ENCODE data around the gene RTN4R. TPM values are rescaled to one million over a fixed set of nuclear protein-coding genes. Genes with fewer than 3 reads are reported as not detected.

The RTN4R gene
- total RNA-seq, 1 experiment from 2014 or later = 19.0 TPM

GRCh38 chr22:20232237-20232598 is 35.9 kb downstream of the RTN4R start:
- no peaks in the 10 kb centered on the region for H3K9me3 ChIP-seq (ENCODE audit: control insufficient read depth in 1 of 2, insufficient read depth in 1 of 2, low read depth in 1 of 2, low read length in 2 of 2)
- H3K79me2 ChIP-seq (ENCODE audit: insufficient read depth, low read length) = no peaks in the 10 kb centered on the region
- no peak for ATAC-seq
- intact Hi-C loops (cut with micrococcal nuclease) = no loop called here
- DNase-seq (ENCODE audit: low read depth, low spot score) = no peak
- H3K9me2 ChIP-seq (ENCODE audit: insufficient read depth) = no peaks in the 10 kb centered on the region
- no TSS peak for BruUV-seq (replicated peaks)
- H3K9ac ChIP-seq (ENCODE audit: low read length) = no peak overlapping the region
- no peaks in the 10 kb centered on the region for H3K27me3 ChIP-seq (ENCODE audit: insufficient read depth, low read length)
- H3K27ac ChIP-seq (ENCODE audit: low read depth, low read length) = no peak overlapping the region
- no peak overlapping the region for H2AFZ ChIP-seq (ENCODE audit: low read depth, low read length, poor library complexity, severe bottlenecking)
- H3K4me2 ChIP-seq (ENCODE audit: low read length) = no peak overlapping the region
- H3K4me3 ChIP-seq (replicated peaks in 1 of 2; ENCODE audit: low read depth in 1 of 2, low read length in 2 of 2) = no peak overlapping the region
- H3K36me3 ChIP-seq (ENCODE audit: control insufficient read depth in 1 of 2, insufficient read depth in 2 of 2, low read length in 2 of 2) = no peaks in the 10 kb centered on the region
- no peaks in the 10 kb centered on the region for H4K20me1 ChIP-seq (ENCODE audit: insufficient read depth)
- TF ChIP-seq EZH2phosphoT487 (IDR thresholded peaks at IDR 0.05; ENCODE audit: borderline replicate concordance) (no peak), JUND (IDR thresholded peaks at IDR 0.05) (no peak), ZNF274 (IDR thresholded peaks at IDR 0.05; ENCODE audit: low read depth, low read length) (no peak), ZBTB33 (IDR thresholded peaks at IDR 0.05; ENCODE audit: extremely low read depth, insufficient replicate concordance, low read length) (no peak), TCF7L2 (IDR thresholded peaks at IDR 0.05; ENCODE audit: borderline replicate concordance, extremely low read depth, insufficient read depth, insufficient read length) (no peak), SP1 (IDR thresholded peaks at IDR 0.05; ENCODE audit: low read depth) (no peak), ELF1 (IDR thresholded peaks at IDR 0.05; ENCODE audit: borderline replicate concordance, low read depth) (no peak), CTCF (IDR thresholded peaks at IDR 0.05 in 2 of 3, conservative IDR thresholded peaks at IDR 0.05 in 1 of 3; ENCODE audit: borderline replicate concordance in 1 of 3, insufficient read depth in 1 of 3, low read depth in 2 of 3, low read length in 2 of 3) (no peak), ZFX (IDR thresholded peaks at IDR 0.05) (no peak), EGR1 (IDR thresholded peaks at IDR 0.05; ENCODE audit: low read depth) (no peak), ATF3 (IDR thresholded peaks at IDR 0.05) (no peak), FOSL1 (IDR thresholded peaks at IDR 0.05; ENCODE audit: low read depth) (no peak), SRF (IDR thresholded peaks at IDR 0.05; ENCODE audit: low read depth) (no peak), POLR2A (IDR thresholded peaks at IDR 0.05; ENCODE audit: borderline replicate concordance, extremely low read depth, insufficient read depth, insufficient read length) (no peak), CBX3 (IDR thresholded peaks at IDR 0.05; ENCODE audit: low read depth) (no peak), SIN3A (IDR thresholded peaks at IDR 0.05; ENCODE audit: low read depth) (no peak), CEBPB (IDR thresholded peaks at IDR 0.05; ENCODE audit: low read depth) (no peak), POLR2AphosphoS5 (IDR thresholded peaks at IDR 0.05; ENCODE audit: low read depth, low read length) (no peak)
- TF ChIP-seq, protein P1, sequence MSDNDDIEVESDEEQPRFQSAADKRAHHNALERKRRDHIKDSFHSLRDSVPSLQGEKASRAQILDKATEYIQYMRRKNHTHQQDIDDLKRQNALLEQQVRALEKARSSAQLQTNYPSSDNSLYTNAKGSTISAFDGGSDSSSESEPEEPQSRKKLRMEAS (IDR thresholded peaks at IDR 0.05) = no peak
- POLR2A ChIA-PET = no interaction called here
- H3K4me1 ChIP-seq (ENCODE audit: control insufficient read depth in 1 of 2, insufficient read depth in 2 of 2, low read length in 2 of 2) = no peaks in the 10 kb centered on the region
- RAD21 ChIA-PET (ENCODE audit: low non-redundant PET in 1 of 2, low total read pairs in 2 of 2, uncharacterized antibody in 2 of 2, unreplicated experiment in 2 of 2) = no interaction called here
- CTCF ChIA-PET = no interaction called here

Measured in HCT116 (cell line).